Measurements from ENCODE around the gene CCDC73.
"Not testable (repeated sequence)": the region's sequence is repeated elsewhere in the genome, so short reads cannot be mapped to it uniquely, and the experiment has no call there.

DNA sequence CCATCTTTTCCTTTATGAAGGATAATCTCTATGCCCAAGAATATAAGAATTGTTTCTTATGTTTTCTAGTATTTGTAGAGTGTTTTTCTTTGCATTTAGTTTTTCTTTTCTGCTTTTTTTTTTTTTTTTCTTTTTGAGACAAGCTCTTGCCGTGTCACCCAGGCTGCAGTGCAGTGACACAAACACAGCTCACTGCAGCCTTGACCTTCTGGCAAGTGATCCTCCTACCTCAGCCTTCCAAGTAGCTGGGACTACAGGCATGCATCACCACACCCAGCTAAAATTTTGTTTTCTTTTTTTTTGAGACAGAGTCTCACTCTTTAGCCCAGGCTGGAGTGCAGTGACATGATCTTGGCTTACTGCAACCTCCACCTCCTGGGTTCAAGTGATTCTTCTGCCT lies 41.3 kb downstream of the CCDC73 start:
- TF ChIP-seq, protein P1, sequence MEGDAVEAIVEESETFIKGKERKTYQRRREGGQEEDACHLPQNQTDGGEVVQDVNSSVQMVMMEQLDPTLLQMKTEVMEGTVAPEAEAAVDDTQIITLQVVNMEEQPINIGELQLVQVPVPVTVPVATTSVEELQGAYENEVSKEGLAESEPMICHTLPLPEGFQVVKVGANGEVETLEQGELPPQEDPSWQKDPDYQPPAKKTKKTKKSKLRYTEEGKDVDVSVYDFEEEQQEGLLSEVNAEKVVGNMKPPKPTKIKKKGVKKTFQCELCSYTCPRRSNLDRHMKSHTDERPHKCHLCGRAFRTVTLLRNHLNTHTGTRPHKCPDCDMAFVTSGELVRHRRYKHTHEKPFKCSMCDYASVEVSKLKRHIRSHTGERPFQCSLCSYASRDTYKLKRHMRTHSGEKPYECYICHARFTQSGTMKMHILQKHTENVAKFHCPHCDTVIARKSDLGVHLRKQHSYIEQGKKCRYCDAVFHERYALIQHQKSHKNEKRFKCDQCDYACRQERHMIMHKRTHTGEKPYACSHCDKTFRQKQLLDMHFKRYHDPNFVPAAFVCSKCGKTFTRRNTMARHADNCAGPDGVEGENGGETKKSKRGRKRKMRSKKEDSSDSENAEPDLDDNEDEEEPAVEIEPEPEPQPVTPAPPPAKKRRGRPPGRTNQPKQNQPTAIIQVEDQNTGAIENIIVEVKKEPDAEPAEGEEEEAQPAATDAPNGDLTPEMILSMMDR (IDR thresholded peaks at IDR 0.05; ENCODE audit: low read depth, low read length, missing input control), result not testable (repeated sequence)
- not testable (repeated sequence) for TF ChIP-seq RAD21 (IDR thresholded peaks at IDR 0.05); TAF1 (conservative IDR thresholded peaks at IDR 0.05); HNF4A (conservative IDR thresholded peaks at IDR 0.05); MAX (IDR thresholded peaks at IDR 0.05); FOXA2 (IDR thresholded peaks at IDR 0.05); GABPA (IDR thresholded peaks at IDR 0.05 in 1 of 2, conservative IDR thresholded peaks at IDR 0.05 in 1 of 2); JUND (IDR thresholded peaks at IDR 0.05); YY1 (IDR thresholded peaks at IDR 0.05)
- TF ChIP-seq, protein P2, sequence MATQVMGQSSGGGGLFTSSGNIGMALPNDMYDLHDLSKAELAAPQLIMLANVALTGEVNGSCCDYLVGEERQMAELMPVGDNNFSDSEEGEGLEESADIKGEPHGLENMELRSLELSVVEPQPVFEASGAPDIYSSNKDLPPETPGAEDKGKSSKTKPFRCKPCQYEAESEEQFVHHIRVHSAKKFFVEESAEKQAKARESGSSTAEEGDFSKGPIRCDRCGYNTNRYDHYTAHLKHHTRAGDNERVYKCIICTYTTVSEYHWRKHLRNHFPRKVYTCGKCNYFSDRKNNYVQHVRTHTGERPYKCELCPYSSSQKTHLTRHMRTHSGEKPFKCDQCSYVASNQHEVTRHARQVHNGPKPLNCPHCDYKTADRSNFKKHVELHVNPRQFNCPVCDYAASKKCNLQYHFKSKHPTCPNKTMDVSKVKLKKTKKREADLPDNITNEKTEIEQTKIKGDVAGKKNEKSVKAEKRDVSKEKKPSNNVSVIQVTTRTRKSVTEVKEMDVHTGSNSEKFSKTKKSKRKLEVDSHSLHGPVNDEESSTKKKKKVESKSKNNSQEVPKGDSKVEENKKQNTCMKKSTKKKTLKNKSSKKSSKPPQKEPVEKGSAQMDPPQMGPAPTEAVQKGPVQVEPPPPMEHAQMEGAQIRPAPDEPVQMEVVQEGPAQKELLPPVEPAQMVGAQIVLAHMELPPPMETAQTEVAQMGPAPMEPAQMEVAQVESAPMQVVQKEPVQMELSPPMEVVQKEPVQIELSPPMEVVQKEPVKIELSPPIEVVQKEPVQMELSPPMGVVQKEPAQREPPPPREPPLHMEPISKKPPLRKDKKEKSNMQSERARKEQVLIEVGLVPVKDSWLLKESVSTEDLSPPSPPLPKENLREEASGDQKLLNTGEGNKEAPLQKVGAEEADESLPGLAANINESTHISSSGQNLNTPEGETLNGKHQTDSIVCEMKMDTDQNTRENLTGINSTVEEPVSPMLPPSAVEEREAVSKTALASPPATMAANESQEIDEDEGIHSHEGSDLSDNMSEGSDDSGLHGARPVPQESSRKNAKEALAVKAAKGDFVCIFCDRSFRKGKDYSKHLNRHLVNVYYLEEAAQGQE (IDR thresholded peaks at IDR 0.05), result not testable (repeated sequence)
